Sigmoid colon (tissue), 3 donors: ENCODE measurements around the gene APOC1.

Experiments
- CTCF ChIP-seq, 4 experiments: fragments of 450-650 bp in 3 of 4; fragments of 200-600 bp in 1 of 4; IDR thresholded peaks; one replicate each; pipeline ENCODE4 v1.5.1; 2016 to 2019; ENCODE audit warnings: antibody characterized with exemption in 4 of 4, mild to moderate bottlenecking in 3 of 4, moderate library complexity in 2 of 4
- POLR2A ChIP-seq, 2 donors: fragments of 450-650 bp; IDR thresholded peaks; one replicate each; pipeline ENCODE4 v1.6.1; 2016; ENCODE audit warnings: antibody characterized with exemption in 2 of 2, mild to moderate bottlenecking in 2 of 2, moderate library complexity in 2 of 2

- no peak for TF ChIP-seq CTCF (IDR thresholded peaks at IDR 0.05)
- no peak for TF ChIP-seq POLR2A (IDR thresholded peaks at IDR 0.05)
Observed at GRCh38 chr19:44875666-44876451, 38.5 kb upstream of the APOC1 start.
